ENCODE measurements around the gene AGL. TPM values are rescaled to one million over a fixed set of nuclear protein-coding genes. Genes with fewer than 3 reads are reported as not detected.

Gene AGL
- total and polyA plus RNA-seq, 2 of the 13 experiments (the other 11 are each of a cell fraction or from before 2014, with no cell fraction given) = 4.3 to 13.1 TPM

GRCh38 chr1:99969729-99970621 is 119.8 kb downstream of the AGL start, which contains the start of gene SLC35A3 (continued):
- peak; percentile 87; the same call in 1 of the 2 replicates for TF ChIP-seq ZNF317 (CRISPR knock-in tag; IDR thresholded peaks at IDR 0.05)
- TF ChIP-seq HNF4G (IDR thresholded peaks at IDR 0.05; ENCODE audit: borderline replicate concordance, low read depth, low read length) = 0 out of 2 replicates have a peak, but pooled peaks have one; percentile 23
- TF ChIP-seq HNF4G (CRISPR knock-in tag; IDR thresholded peaks at IDR 0.05; ENCODE audit: borderline replicate concordance, low read depth) = peak; percentile 91
- peak; percentile 98 for TF ChIP-seq MED8 (CRISPR knock-in tag; IDR thresholded peaks at IDR 0.05; ENCODE audit: insufficient replicate concordance)
- peak; percentile 92 for TF ChIP-seq ZNF276 (CRISPR knock-in tag; IDR thresholded peaks at IDR 0.05; ENCODE audit: low read depth)
- TF ChIP-seq PAF1 (CRISPR knock-in tag; IDR thresholded peaks at IDR 0.05) = no peak
- peak; percentile 90 for TF ChIP-seq TSC22D2 (CRISPR knock-in tag; IDR thresholded peaks at IDR 0.05; ENCODE audit: borderline replicate concordance)
- TF ChIP-seq TMF1 (CRISPR knock-in tag; IDR thresholded peaks at IDR 0.05; ENCODE audit: low read depth) = peak; percentile 84; the same call in 1 of the 2 replicates
- TF ChIP-seq ATF7 (IDR thresholded peaks at IDR 0.05) = no peak
- peak; percentile 78; the same call in 1 of the 2 replicates for TF ChIP-seq ATF7 (CRISPR knock-in tag; IDR thresholded peaks at IDR 0.05)
- peak; percentile 92; the same call in 1 of the 2 replicates for TF ChIP-seq ZNF335 (CRISPR knock-in tag; IDR thresholded peaks at IDR 0.05)
- peak; percentile 85; the same call in 1 of the 2 replicates for TF ChIP-seq TOE1 (CRISPR knock-in tag; IDR thresholded peaks at IDR 0.05)
- 0 out of 2 replicates have a peak, but pooled peaks have one; percentile 55 for TF ChIP-seq ZNF484 (CRISPR knock-in tag; IDR thresholded peaks at IDR 0.05; ENCODE audit: borderline replicate concordance, low read depth)
- peak; percentile 92; the same call in 1 of the 2 replicates for TF ChIP-seq ZNF550 (CRISPR knock-in tag; IDR thresholded peaks at IDR 0.05; ENCODE audit: borderline replicate concordance)
- TF ChIP-seq PCBP1 (IDR thresholded peaks at IDR 0.05; ENCODE audit: borderline replicate concordance, low read depth, low read length) = 0 out of 2 replicates have a peak, but pooled peaks have one; percentile 68
- peak; percentile 69; the same call in 1 of the 2 replicates for TF ChIP-seq XBP1 (CRISPR knock-in tag; IDR thresholded peaks at IDR 0.05)
- 0 out of 2 replicates have a peak, but pooled peaks have one; percentile 41 for TF ChIP-seq ZNF878 (CRISPR knock-in tag; IDR thresholded peaks at IDR 0.05)
- peak; percentile 85 for TF ChIP-seq ZNF605 (CRISPR knock-in tag; IDR thresholded peaks at IDR 0.05)
- peak; percentile 91; the same call in 1 of the 2 replicates for TF ChIP-seq ZNF468 (CRISPR knock-in tag; IDR thresholded peaks at IDR 0.05)
- TF ChIP-seq ZNF513 (CRISPR knock-in tag; conservative IDR thresholded peaks at IDR 0.05) = no peak
- peak; percentile 91 for TF ChIP-seq GABPA (IDR thresholded peaks at IDR 0.05; ENCODE audit: low read depth, low read length)
- peak; percentile 93 for TF ChIP-seq GABPA (CRISPR knock-in tag; IDR thresholded peaks at IDR 0.05; ENCODE audit: low read depth)
- peak; percentile 55; the same call in 1 of the 2 replicates for TF ChIP-seq FOSL2 (CRISPR knock-in tag; IDR thresholded peaks at IDR 0.05)
- TF ChIP-seq MATR3 (CRISPR knock-in tag; IDR thresholded peaks at IDR 0.05) = no peak; the same call in 1 of the 2 replicates
- TF ChIP-seq ZNF44 (CRISPR knock-in tag; IDR thresholded peaks at IDR 0.05) = peak; percentile 46; the same call in 1 of the 2 replicates
- TF ChIP-seq PITX1 (CRISPR knock-in tag; IDR thresholded peaks at IDR 0.05) = peak; percentile 86; the same call in 1 of the 2 replicates
- TF ChIP-seq ZNF546 (CRISPR knock-in tag; conservative IDR thresholded peaks at IDR 0.05) = peak; percentile 97
- TF ChIP-seq ZNF614 (CRISPR knock-in tag; IDR thresholded peaks at IDR 0.05; ENCODE audit: borderline replicate concordance) = peak; percentile 86

Measured in HepG2 (cell line).